Cardiac septum (tissue), 1 donor: ENCODE measurements around the gene NRP2. TPM values are rescaled to one million over a fixed set of nuclear protein-coding genes. Genes with fewer than 3 reads are reported as not detected.

ENCODE experiments used
- DNase-seq: peaks from one replicate; pipeline ENCODE4 v3.0.0-alpha.2; 2020; ENCODE audit warnings: low spot score
- intact Hi-C: fragments of 100-400 bp; cut with DNase I; formaldehyde crosslinking; loops from one replicate; pipeline ENCODE4 v1.14.0; 2022
- total RNA-seq: library from RNA; stranded (reverse); fragmentation: NEBNext Ultra II Directional; extraction: Animal tissue kit (Norgen Biotek cat#: 25700); gene quantifications from one replicate; pipeline ENCODE4 v1.2.1, GENCODE V29; 2021
- donor health status: DM: no; HTN: no; CAD: no.

Gene NRP2
- total RNA-seq, 1 donor from 2014 or later = 11.7 TPM

GRCh38 chr2:205761421-205761820 lies 79.1 kb downstream of the NRP2 start:
- intact Hi-C loops = no loop called here
- DNase-seq = no peak

- intact Hi-C loops = no loop called here
- DNase-seq = no peak
These were observed 80.6 kb downstream of the NRP2 start for GRCh38 chr2:205762881-205763280.

GRCh38 chr2:205763708-205764211 lies 81.5 kb downstream of the NRP2 start:
- intact Hi-C loops = no loop called here
- DNase-seq = no peak

GRCh38 chr2:205764270-205764746 lies 82.0 kb downstream of the NRP2 start:
- intact Hi-C loops = no loop called here
- DNase-seq = no peak

- DNase-seq = no peak
- intact Hi-C loops = no loop called here
These were observed 82.8 kb downstream of the NRP2 start for GRCh38 chr2:205765151-205765550.

GRCh38 chr2:205766779-205767359 lies 84.6 kb downstream of the NRP2 start:
- intact Hi-C loops = loop anchor here (2.0 kb wide), 1 partner anchor 158 kb away; no protein-coding TSS in a partner anchor

GRCh38 chr2:205767617-205768016 lies 85.3 kb downstream of the NRP2 start:
- intact Hi-C loops = loop anchor here (2.0 kb wide), 1 partner anchor 157 kb away; no protein-coding TSS in a partner anchor
- DNase-seq = no peak

More at GRCh38 chr2:205766779-205767359, 84.6 kb downstream of the NRP2 start:
- DNase-seq = no peak

- no peak for DNase-seq
- intact Hi-C loops = no loop called here
These were observed 86.0 kb downstream of the NRP2 start for GRCh38 chr2:205768341-205768740.

- no peak for DNase-seq
- intact Hi-C loops = no loop called here
These were observed 86.7 kb downstream of the NRP2 start for GRCh38 chr2:205768815-205769494.

GRCh38 chr2:205769495-205769850 lies 87.2 kb downstream of the NRP2 start:
- intact Hi-C loops = no loop called here
- no peak for DNase-seq

GRCh38 chr2:205769879-205770278 lies 87.6 kb downstream of the NRP2 start:
- no peak for DNase-seq
- intact Hi-C loops = no loop called here

GRCh38 chr2:205770577-205770976 lies 88.3 kb downstream of the NRP2 start:
- DNase-seq = no peak
- intact Hi-C loops = no loop called here

- intact Hi-C loops = no loop called here
- no peak for DNase-seq
These were observed 88.7 kb downstream of the NRP2 start for GRCh38 chr2:205771031-205771430.

- no peak for DNase-seq
- intact Hi-C loops = no loop called here
These were observed 89.4 kb downstream of the NRP2 start for GRCh38 chr2:205771666-205772065.

GRCh38 chr2:205772983-205773382 lies 90.7 kb downstream of the NRP2 start:
- intact Hi-C loops = no loop called here
- no peak for DNase-seq

GRCh38 chr2:205773989-205774388 lies 91.7 kb downstream of the NRP2 start:
- intact Hi-C loops = no loop called here

GRCh38 chr2:205775097-205775877 lies 93.0 kb downstream of the NRP2 start:
- intact Hi-C loops = no loop called here
- DNase-seq = no peak

More at GRCh38 chr2:205773989-205774388, 91.7 kb downstream of the NRP2 start:
- DNase-seq = no peak

- no peak for DNase-seq
- intact Hi-C loops = loop anchor here (2.0 kb wide), 1 partner anchor 109 kb away; no protein-coding TSS in a partner anchor
These were observed 93.8 kb downstream of the NRP2 start for GRCh38 chr2:205776139-205776538.

GRCh38 chr2:205776720-205777119 lies 94.4 kb downstream of the NRP2 start:
- intact Hi-C loops = loop anchor here (2.0 kb wide), 1 partner anchor 108 kb away; no protein-coding TSS in a partner anchor
- DNase-seq = no peak

GRCh38 chr2:205778356-205778755 lies 96.1 kb downstream of the NRP2 start:
- intact Hi-C loops = no loop called here
- DNase-seq = no peak
